NCI-H2107 treated with DMSO at 0.1 percent for 48 hours (cell line): Measurements from ENCODE around the gene BDP1.
"Not testable (repeated sequence)": the region's sequence is repeated elsewhere in the genome, so short reads cannot be mapped to it uniquely, and the experiment has no call there.

ENCODE experiments used
- DNase-seq: peaks from one replicate; lab custom pipeline; 2025; ENCODE audit not compliant: unreplicated experiment; lab: John Stamatoyannopoulos, UW

Gene BDP1

DNA sequence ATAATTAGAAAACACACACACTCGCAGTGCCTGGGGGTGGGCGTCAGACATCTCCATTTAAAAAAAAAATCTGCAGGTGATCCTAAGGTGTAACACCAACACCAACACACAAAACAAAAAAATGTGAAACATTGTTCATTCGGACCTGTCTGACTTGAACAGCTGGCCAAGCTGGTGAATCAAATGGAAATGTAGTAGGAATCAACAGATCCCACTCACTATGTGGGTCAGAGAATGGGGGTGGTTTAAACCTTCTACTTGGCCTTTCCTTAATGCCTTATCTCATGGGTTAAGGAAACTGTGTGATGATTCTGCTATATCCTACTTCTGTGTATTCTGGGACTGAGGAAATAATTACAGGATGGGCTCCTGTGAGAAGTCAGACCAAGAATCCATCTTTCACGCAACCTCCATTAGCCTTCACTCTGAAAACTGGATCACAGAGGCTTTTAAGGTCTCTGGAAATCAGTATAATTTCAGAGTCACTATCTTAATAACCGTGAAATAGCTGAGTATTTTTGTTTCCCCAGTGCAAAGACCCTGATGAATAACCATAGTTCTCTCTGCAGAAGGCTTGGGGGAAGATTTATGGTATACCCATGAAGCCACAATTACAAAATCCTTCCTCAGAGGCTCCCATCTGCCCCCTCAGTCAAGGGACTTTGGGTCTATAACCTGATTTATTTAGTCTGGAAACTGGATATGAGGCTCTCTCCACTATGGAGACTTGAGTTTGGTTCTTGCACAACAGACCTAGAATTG lies 114.5 kb downstream of the BDP1 start:
- DNase-seq = no peak

DNA sequence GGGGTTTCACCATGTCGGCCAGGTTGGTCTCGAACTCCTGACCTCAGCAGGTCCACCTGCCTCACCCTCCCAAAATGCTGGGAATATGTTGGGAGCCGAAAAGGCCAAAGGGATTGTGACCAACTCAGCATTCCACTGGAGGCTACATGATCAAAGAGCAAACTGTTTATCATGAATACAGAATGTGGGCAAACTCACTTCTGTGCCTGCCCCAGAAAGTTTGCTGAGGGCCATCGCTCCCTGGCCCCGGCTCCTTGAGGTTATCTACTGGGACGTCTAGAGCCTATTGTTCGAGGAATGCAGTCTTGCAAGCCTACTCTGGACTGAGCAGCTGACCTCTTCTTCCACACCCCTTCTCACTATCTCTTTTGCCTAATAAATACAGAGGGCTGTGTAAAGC lies 116.4 kb downstream of the BDP1 start:
- DNase-seq = not testable (repeated sequence)

GRCh38 chr5:71573591-71573990 lies 118.1 kb downstream of the BDP1 start:
- DNase-seq = no peak

- not testable (repeated sequence) for DNase-seq
Measured at GRCh38 chr5:71575588-71575987, 120.1 kb downstream of the BDP1 start.

GRCh38 chr5:71576241-71576640 lies 120.8 kb downstream of the BDP1 start:
- no peak for DNase-seq

DNA sequence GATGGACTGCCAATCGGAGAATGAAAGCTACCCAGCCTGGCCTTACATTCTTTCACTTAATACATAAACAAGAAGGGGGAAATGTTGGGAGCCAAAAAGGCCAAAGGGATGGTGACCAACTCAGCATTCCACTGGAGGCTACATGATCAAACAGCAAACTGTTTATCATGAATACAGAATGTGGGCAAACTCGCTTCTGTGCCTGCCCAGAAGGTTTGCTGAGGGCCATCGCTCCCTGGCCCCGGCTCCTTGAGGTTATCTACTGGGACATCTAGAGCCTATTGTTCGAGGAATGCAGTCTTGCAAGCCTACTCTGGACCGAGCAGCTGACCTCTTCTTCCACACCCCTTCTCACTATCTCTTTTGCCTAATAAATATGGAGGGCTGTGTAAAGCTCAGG lies 122.4 kb downstream of the BDP1 start:
- DNase-seq = not testable (repeated sequence)

GRCh38 chr5:71582945-71583584 lies 127.6 kb downstream of the BDP1 start:
- no peak for DNase-seq

DNA sequence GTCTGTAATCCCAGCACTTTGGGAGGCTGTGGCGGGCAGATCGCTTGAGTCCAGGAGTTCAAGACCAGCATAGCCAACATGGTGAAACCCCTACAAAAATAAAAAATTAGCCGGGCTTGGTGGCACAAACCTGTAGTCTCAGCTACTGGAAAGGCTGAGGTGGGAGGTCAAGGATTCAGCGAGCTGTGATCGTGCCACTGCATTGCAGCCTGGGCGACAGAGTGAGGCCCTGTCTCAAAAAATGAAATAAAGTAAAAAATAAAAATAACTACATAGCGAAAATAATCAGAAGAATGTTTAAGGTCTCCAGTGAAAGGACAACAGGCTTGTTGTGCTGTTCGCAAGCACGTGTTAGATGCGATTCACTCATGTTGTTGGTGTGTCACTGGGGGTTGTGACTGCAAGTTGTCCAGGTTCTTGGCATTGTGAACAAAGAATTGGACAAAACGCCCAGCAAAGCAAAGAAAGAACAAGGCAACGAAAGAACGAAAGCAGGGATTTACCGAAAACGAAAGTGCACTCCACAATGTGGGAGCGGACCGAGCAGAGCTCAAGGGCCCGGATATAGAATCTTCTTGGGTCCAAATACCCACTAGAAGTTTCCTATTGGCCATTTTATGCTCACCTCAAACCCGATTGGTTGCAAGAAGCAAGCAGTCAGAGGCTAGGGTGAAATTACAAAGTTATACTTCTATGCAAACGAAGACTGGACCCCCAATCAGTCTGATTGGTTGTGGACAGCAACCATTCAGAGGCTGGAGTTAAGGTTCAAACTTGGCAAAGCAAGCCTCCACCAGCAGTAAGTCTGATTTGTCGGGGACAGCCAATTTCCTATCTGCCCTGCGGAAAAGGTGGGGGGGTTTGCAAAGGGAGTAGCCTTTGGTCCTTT lies 130.8 kb downstream of the BDP1 start:
- no peak for DNase-seq

- peak; percentile 55 for DNase-seq
Measured at GRCh38 chr5:71586941-71587765, 131.7 kb downstream of the BDP1 start, which contains the start of gene MCCC2. Gene MCCC2, plus strand, starts transcription at chr5:71587340. Its CDS starts 86 bp downstream, at chr5:71587426.

GRCh38 chr5:71587766-71588532 lies 132.5 kb downstream of the BDP1 start:
- no peak for DNase-seq

DNA sequence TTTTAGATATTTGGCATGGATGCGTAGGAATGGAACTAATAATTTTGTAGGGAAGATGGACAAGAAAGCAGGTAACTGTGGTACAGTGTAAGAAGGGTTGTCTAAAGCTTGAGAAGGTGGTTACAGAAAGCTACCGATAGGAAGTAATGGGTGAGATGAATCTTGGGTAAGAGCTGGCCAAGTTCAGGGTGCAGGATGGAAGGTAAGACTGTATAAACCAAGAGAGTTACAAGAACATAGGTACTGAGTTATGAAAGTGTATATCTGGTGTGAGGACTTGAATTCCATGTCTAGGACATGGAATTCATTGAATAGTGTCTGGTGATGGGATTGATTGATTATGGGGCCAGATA lies 133.1 kb downstream of the BDP1 start:
- DNase-seq = no peak

- no peak for DNase-seq
Measured at GRCh38 chr5:71589903-71590302, 134.5 kb downstream of the BDP1 start.

- DNase-seq = no peak
Measured at GRCh38 chr5:71591100-71591499, 135.6 kb downstream of the BDP1 start.

DNA sequence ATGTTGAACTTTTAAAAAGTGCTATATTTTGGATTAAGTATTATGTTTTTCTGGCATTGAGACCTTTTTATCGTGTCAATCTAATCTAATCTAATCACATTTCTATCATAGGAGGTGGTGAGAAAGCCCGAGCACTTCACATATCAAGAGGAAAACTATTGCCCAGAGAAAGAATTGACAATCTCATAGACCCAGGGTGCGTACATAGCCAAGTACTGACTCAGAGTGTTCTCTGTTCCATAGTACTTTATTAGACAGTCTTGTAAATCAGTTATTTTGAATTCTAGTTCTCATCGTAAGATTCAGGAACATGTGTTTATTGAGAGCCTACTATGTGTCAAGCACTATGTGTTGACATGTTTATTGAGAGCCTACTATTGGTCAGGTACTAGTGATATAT lies 140.7 kb downstream of the BDP1 start:
- DNase-seq = no peak

DNA sequence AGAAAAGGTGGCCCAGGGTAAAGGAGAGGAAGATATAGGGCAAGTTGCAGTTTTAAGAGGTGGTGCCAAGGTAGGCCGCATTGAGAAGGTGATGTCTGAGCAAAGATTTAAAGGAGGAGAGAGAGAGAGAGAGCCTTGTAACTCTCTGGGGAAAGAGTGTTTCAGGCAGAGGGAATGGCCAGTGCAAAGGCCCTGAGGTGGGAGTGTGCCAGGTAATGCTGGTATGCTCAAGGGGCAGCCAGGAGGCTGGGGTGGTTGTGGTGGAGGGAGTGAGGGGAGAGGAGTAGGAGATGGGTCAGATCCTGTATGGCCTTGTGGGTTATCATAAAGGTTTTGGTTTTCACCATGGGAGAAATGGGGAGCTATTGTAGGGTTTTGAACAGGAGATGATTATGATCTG lies 141.6 kb downstream of the BDP1 start:
- no peak for DNase-seq

DNA sequence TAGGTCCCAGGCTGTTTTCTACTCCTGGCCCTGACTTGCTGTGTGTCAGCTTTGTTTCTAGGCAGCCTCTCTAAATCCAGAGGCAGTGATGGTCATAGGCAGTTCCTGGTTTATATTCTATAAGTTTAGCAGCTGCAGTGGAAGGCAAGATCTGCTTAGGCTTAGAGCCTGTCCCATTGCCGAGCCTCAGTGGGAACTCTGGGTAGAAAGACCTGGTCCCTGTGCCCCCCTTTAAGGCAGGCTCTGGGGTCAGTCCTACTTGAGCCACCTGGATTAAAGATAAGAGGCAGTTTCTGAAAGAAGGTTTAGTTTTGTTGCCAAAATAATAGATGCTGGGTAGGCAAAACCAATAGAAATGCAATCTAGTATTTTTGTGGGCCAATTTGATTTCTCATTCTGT lies 145.3 kb downstream of the BDP1 start:
- DNase-seq = no peak

GRCh38 chr5:71601222-71602026 lies 146.0 kb downstream of the BDP1 start:
- no peak for DNase-seq

DNA sequence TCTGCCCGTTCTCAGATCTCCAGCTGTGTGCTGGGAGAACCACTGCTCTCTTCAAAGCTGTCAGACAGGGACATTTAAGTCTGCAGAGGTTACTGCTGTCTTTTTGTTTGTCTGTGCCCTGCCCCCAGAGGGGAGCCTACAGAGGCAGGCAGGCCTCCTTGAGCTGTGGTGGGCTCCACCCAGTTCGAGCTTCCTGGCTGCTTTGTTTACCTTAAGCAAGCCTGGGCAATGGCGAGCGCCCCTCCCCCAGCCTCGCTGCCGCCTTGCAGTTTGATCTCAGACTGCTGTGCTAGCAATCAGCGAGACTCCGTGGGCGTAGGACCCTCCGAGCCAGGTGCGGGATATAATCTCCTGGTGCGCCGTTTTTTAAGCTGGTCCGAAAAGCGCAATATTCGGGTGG lies 154.5 kb downstream of the BDP1 start:
- DNase-seq = not testable (repeated sequence)

GRCh38 chr5:71615809-71616208 lies 160.4 kb downstream of the BDP1 start:
- DNase-seq = no peak
